ENCODE results near the gene PDE4D. TPM values are rescaled to one million over a fixed set of nuclear protein-coding genes. Genes with fewer than 3 reads are reported as not detected.
"Not testable (repeated sequence)": the region's sequence is repeated elsewhere in the genome, so short reads cannot be mapped to it uniquely, and the experiment has no call there.

Gene PDE4D
- total and polyA plus RNA-seq, 2 experiments from 2014 or later = 4.3 to 9.7 TPM

GRCh38 chr5:59678943-59679342 is 214.6 kb downstream of the PDE4D start:
- Histone ChIP-seq H3K27ac (no peak overlapping the region), H3K9me3 (ENCODE audit: low read depth) (no peaks in the 10 kb centered on the region), H3K9ac (no peak overlapping the region), H3K27me3 (replicated peaks; ENCODE audit: insufficient read depth) (no peaks in the 10 kb centered on the region), H4K20me1 (ENCODE audit: insufficient read depth) (no peaks in the 10 kb centered on the region), H3K4me1 (ENCODE audit: insufficient read depth) (no peaks in the 10 kb centered on the region), H2AFZ (no peak overlapping the region), H3K36me3 (ENCODE audit: low read depth) (no peaks in the 10 kb centered on the region), H3K9me2 (ENCODE audit: insufficient read depth) (no peaks in the 10 kb centered on the region), H3F3A (ENCODE audit: insufficient read depth) (no peaks in the 10 kb centered on the region), H3K79me2 (ENCODE audit: insufficient read depth) (no peaks in the 10 kb centered on the region), H3K4me3 (no peak overlapping the region), H3K4me2 (ENCODE audit: unreplicated experiment) (no peak overlapping the region)
- in situ Hi-C loops (cut with MboI) = loop anchor here (10.0 kb wide), 2 partner anchors 116 to 294 kb away; no protein-coding TSS in a partner anchor
- 49 to 55% methylated on average over 2 of the region's 2 CpGs for WGBS, 2 experiments (ENCODE audit: low coverage in 1 of 2, low lambda C conversion rate in 2 of 2, missing lambda C conversion rate in 2 of 2)
- no peak for DNase-seq
- TF ChIP-seq EZH2 (IDR thresholded peaks at IDR 0.05; ENCODE audit: insufficient read depth, poor library complexity, severe bottlenecking) (no peak), EZH2phosphoT487 (IDR thresholded peaks at IDR 0.05; ENCODE audit: insufficient read depth, low read depth) (no peak)

GRCh38 chr5:59674763-59675162 is 218.8 kb downstream of the PDE4D start:
- no peaks in the 10 kb centered on the region for H3K4me1 ChIP-seq (ENCODE audit: insufficient read depth)
- in situ Hi-C loops (cut with MboI) = loop anchor here (10.0 kb wide), 2 partner anchors 120 to 290 kb away; no protein-coding TSS in a partner anchor
- WGBS, 2 experiments (ENCODE audit: low coverage in 1 of 2, low lambda C conversion rate in 2 of 2, missing lambda C conversion rate in 2 of 2) = 88 to 98% methylated on average over 2 of the region's 2 CpGs

GRCh38 chr5:59673438-59674058 is 220.0 kb downstream of the PDE4D start:
- Histone ChIP-seq H3K9ac (no peak overlapping the region), H3K9me2 (ENCODE audit: insufficient read depth) (no peaks in the 10 kb centered on the region), H3K36me3 (ENCODE audit: low read depth) (no peaks in the 10 kb centered on the region), H3K27me3 (replicated peaks; ENCODE audit: insufficient read depth) (no peaks in the 10 kb centered on the region), H2AFZ (no peak overlapping the region), H3K27ac (no peak overlapping the region), H4K20me1 (ENCODE audit: insufficient read depth) (no peaks in the 10 kb centered on the region), H3K4me3 (no peak overlapping the region), H3F3A (ENCODE audit: insufficient read depth) (no peaks in the 10 kb centered on the region), H3K79me2 (ENCODE audit: insufficient read depth) (no peaks in the 10 kb centered on the region), H3K4me1 (ENCODE audit: insufficient read depth) (no peaks in the 10 kb centered on the region), H3K4me2 (ENCODE audit: unreplicated experiment) (no peak overlapping the region), H3K9me3 (ENCODE audit: low read depth) (no peaks in the 10 kb centered on the region)
- WGBS, 2 experiments (ENCODE audit: low coverage in 1 of 2, low lambda C conversion rate in 2 of 2, missing lambda C conversion rate in 2 of 2) = 24 to 25% methylated on average over 4 of the region's 4 CpGs
- DNase-seq = peak; percentile 69
- in situ Hi-C loops (cut with MboI) = loop anchor here (10.0 kb wide), 2 partner anchors 121 to 289 kb away; no protein-coding TSS in a partner anchor
- TF ChIP-seq EZH2phosphoT487 (IDR thresholded peaks at IDR 0.05; ENCODE audit: insufficient read depth, low read depth) = no peak
- no peak for TF ChIP-seq EZH2 (IDR thresholded peaks at IDR 0.05; ENCODE audit: insufficient read depth, poor library complexity, severe bottlenecking)

More at GRCh38 chr5:59674763-59675162, 218.8 kb downstream of the PDE4D start:
- Histone ChIP-seq H3K36me3 (ENCODE audit: low read depth) (no peaks in the 10 kb centered on the region), H3F3A (ENCODE audit: insufficient read depth) (no peaks in the 10 kb centered on the region), H3K27ac (no peak overlapping the region), H2AFZ (no peak overlapping the region), H3K4me3 (no peak overlapping the region), H3K9me3 (ENCODE audit: low read depth) (no peaks in the 10 kb centered on the region), H3K9me2 (ENCODE audit: insufficient read depth) (no peaks in the 10 kb centered on the region), H3K4me2 (ENCODE audit: unreplicated experiment) (no peak overlapping the region), H3K79me2 (ENCODE audit: insufficient read depth) (no peaks in the 10 kb centered on the region), H3K9ac (no peak overlapping the region), H3K27me3 (replicated peaks; ENCODE audit: insufficient read depth) (no peaks in the 10 kb centered on the region), H4K20me1 (ENCODE audit: insufficient read depth) (no peaks in the 10 kb centered on the region)
- no peak for TF ChIP-seq EZH2 (IDR thresholded peaks at IDR 0.05; ENCODE audit: insufficient read depth, poor library complexity, severe bottlenecking)
- TF ChIP-seq EZH2phosphoT487 (IDR thresholded peaks at IDR 0.05; ENCODE audit: insufficient read depth, low read depth) = no peak
- DNase-seq = no peak

GRCh38 chr5:59666440-59667068 is 227.0 kb downstream of the PDE4D start:
- Histone ChIP-seq H4K20me1 (ENCODE audit: insufficient read depth) (no peaks in the 10 kb centered on the region), H3K9me3 (ENCODE audit: low read depth) (no peaks in the 10 kb centered on the region), H3K36me3 (ENCODE audit: low read depth) (no peaks in the 10 kb centered on the region), H2AFZ (no peak overlapping the region), H3K27ac (no peak overlapping the region), H3K9me2 (ENCODE audit: insufficient read depth) (no peaks in the 10 kb centered on the region), H3K4me1 (ENCODE audit: insufficient read depth) (no peaks in the 10 kb centered on the region; the same call in 1 of the 2 replicates), H3K27me3 (replicated peaks; ENCODE audit: insufficient read depth) (no peaks in the 10 kb centered on the region), H3K79me2 (ENCODE audit: insufficient read depth) (no peaks in the 10 kb centered on the region), H3K4me2 (ENCODE audit: unreplicated experiment) (no peak overlapping the region), H3K4me3 (no peak overlapping the region), H3K9ac (no peak overlapping the region), H3F3A (ENCODE audit: insufficient read depth) (no peaks in the 10 kb centered on the region)
- no peak for DNase-seq
- WGBS, 2 experiments (ENCODE audit: low coverage in 1 of 2, low lambda C conversion rate in 2 of 2, missing lambda C conversion rate in 2 of 2) = 69 to 75% methylated on average over 4 of the region's 4 CpGs
- in situ Hi-C loops (cut with MboI) = loop anchor here (10.0 kb wide), 1 partner anchor 172 kb away; no protein-coding TSS in a partner anchor
- TF ChIP-seq EZH2 (IDR thresholded peaks at IDR 0.05; ENCODE audit: insufficient read depth, poor library complexity, severe bottlenecking) = no peak
- no peak for TF ChIP-seq EZH2phosphoT487 (IDR thresholded peaks at IDR 0.05; ENCODE audit: insufficient read depth, low read depth)

- WGBS, 2 experiments (ENCODE audit: low coverage in 1 of 2, low lambda C conversion rate in 2 of 2, missing lambda C conversion rate in 2 of 2) = 83 to 90% methylated on average over 7 of the region's 7 CpGs
- DNase-seq; H3K79me2 ChIP-seq (ENCODE audit: insufficient read depth); H3K36me3 ChIP-seq (ENCODE audit: low read depth); H3K27me3 ChIP-seq (replicated peaks; ENCODE audit: insufficient read depth); H3K4me3 ChIP-seq; H4K20me1 ChIP-seq (ENCODE audit: insufficient read depth); H3K9ac ChIP-seq; H3K4me2 ChIP-seq (ENCODE audit: unreplicated experiment); H3K27ac ChIP-seq; H2AFZ ChIP-seq; H3K9me3 ChIP-seq (ENCODE audit: low read depth); H3K9me2 ChIP-seq (ENCODE audit: insufficient read depth); H3F3A ChIP-seq (ENCODE audit: insufficient read depth); H3K4me1 ChIP-seq (ENCODE audit: insufficient read depth): not testable (repeated sequence)
- in situ Hi-C loops (cut with MboI) = loop anchor here (10.0 kb wide), 1 partner anchor 171 kb away; no protein-coding TSS in a partner anchor
Observed at GRCh38 chr5:59665832-59666203, 227.7 kb downstream of the PDE4D start.

Measured in GM23248 (cell line).